SK-N-SH (cell line): Measurements from ENCODE around the gene TECRL. TPM values are rescaled to one million over a fixed set of nuclear protein-coding genes. Genes with fewer than 3 reads are reported as not detected.

Source experiments
- CTCF ChIA-PET: fragments of 300-600, 350-600 bp; formaldehyde crosslinking; extraction: SDS; loops from one replicate; lab custom pipeline; 2021; lab: Yijun Ruan, JAX
- POLR2A ChIA-PET: fragments of 350-600 bp; sonication (Branson Sonifier 250); formaldehyde crosslinking; extraction: SDS; loops from one replicate; lab custom pipeline; 2020; ENCODE audit warnings: antibody characterized with exemption, inconsistent platforms; lab: Yijun Ruan, JAX
- DNase-seq: peaks from one replicate; pipeline ENCODE4 v3.0.0; 2012
- H2AFZ ChIP-seq: fragments of 200-600 bp; sonication (generic); 2 replicates; pipeline ENCODE4 v1.8.1; 2016; ENCODE audit warnings: antibody characterized with exemption, mild to moderate bottlenecking, low read depth
- H3F3A ChIP-seq: fragments of 200-600 bp; sonication (generic); replicated peaks from 2 replicates; pipeline ENCODE3; 2016; ENCODE audit warnings: antibody characterized with exemption, mild to moderate bottlenecking; ENCODE audit not compliant: insufficient read depth
- H3K27ac ChIP-seq, 2 experiments: fragments of 200-500 bp in 1 of 2; fragments of 200-600 bp in 1 of 2; sonication (Bioruptor generic) in 1 of 2; sonication (generic), shearing (Covaris generic) in 1 of 2; 2 replicates each; pipeline versions ENCODE4 v1.5.1 to v1.6.1; 2014 to 2016; ENCODE audit warnings: low read depth in 2 of 2, inconsistent platforms in 1 of 2, low read length in 1 of 2, mild to moderate bottlenecking in 1 of 2, mixed read lengths in 1 of 2
- H3K27me3 ChIP-seq: fragments of 200-600 bp; sonication (generic), shearing (Covaris generic); 2 replicates; pipeline ENCODE4 v1.6.1; 2016; ENCODE audit warnings: mixed run types; ENCODE audit not compliant: insufficient read depth
- H3K36me3 ChIP-seq, 2 experiments: fragments of 200-500 bp in 1 of 2; fragments of 200-600 bp in 1 of 2; sonication (Bioruptor generic) in 1 of 2; sonication (generic) in 1 of 2; replicated peaks in 1 of 2; 2 replicates each; pipeline versions ENCODE3 to v1.5.1; 2014 to 2016; ENCODE audit warnings: low read length in 1 of 2, mild to moderate bottlenecking in 1 of 2; ENCODE audit not compliant: insufficient read depth in 2 of 2, control insufficient read depth in 1 of 2
- H3K4me1 ChIP-seq, 2 experiments: fragments of 200-500 bp in 1 of 2; fragments of 200-600 bp in 1 of 2; sonication (Bioruptor generic) in 1 of 2; sonication (generic), shearing (Covaris generic) in 1 of 2; 2 replicates each; pipeline versions ENCODE4 v1.5.1 to v1.6.1; 2014 to 2016; ENCODE audit warnings: low read depth in 1 of 2, low read length in 1 of 2, mixed run types in 1 of 2; ENCODE audit not compliant: insufficient read depth in 2 of 2, control insufficient read depth in 1 of 2
- H3K4me2 ChIP-seq: fragments of 200-600 bp; sonication (generic), shearing (Covaris generic); 2 replicates; pipeline ENCODE4 v1.6.1; 2017; ENCODE audit warnings: mixed run types
- H3K4me3 ChIP-seq, 2 experiments: fragments of 200-500 bp in 1 of 2; fragments of 200-600 bp in 1 of 2; sonication (Bioruptor generic) in 1 of 2; sonication (generic), shearing (Covaris generic) in 1 of 2; 2 replicates each; pipeline versions ENCODE4 v1.5.1 to v1.8.1; 2014 to 2016; ENCODE audit warnings: low read depth in 2 of 2, inconsistent platforms in 1 of 2, low read length in 1 of 2, mild to moderate bottlenecking in 1 of 2, mixed read lengths in 1 of 2, moderate library complexity in 1 of 2
- H3K79me2 ChIP-seq: fragments of 200-600 bp; sonication (generic); 2 replicates; pipeline ENCODE4 v1.8.1; 2017; ENCODE audit warnings: mild to moderate bottlenecking; ENCODE audit not compliant: insufficient read depth
- H3K9ac ChIP-seq: fragments of 200-600 bp; sonication (generic); 2 replicates; pipeline ENCODE4 v1.6.1; 2017; ENCODE audit warnings: mixed run types
- H3K9me2 ChIP-seq: fragments of 200-600 bp; sonication (generic); 2 replicates; pipeline ENCODE4 v1.6.1; 2017; ENCODE audit warnings: mixed run types
- H3K9me3 ChIP-seq: fragments of 200-600 bp; sonication (generic); 2 replicates; pipeline ENCODE4 v1.6.1; 2017; ENCODE audit warnings: mixed run types, mild to moderate bottlenecking, moderate library complexity
- H4K20me1 ChIP-seq: fragments of 200-600 bp; sonication (generic); 2 replicates; pipeline ENCODE4 v1.6.1; 2017; ENCODE audit warnings: mild to moderate bottlenecking, mixed run types; ENCODE audit not compliant: insufficient read depth
- ELF1 ChIP-seq: IDR thresholded peaks from 2 replicates; pipeline ENCODE4 v1.4.0; 2012
- EP300 ChIP-seq, 2 experiments: IDR thresholded peaks; 2 replicates each; pipeline versions ENCODE4 v1.4.0 to v1.6.1; 2012; ENCODE audit warnings: borderline replicate concordance in 1 of 2, low read depth in 1 of 2, low read length in 1 of 2
- FOSL2 ChIP-seq: IDR thresholded peaks from 2 replicates; pipeline ENCODE4 v1.4.0; 2012; ENCODE audit warnings: low read depth, mild to moderate bottlenecking, moderate library complexity, borderline replicate concordance
- GABPA ChIP-seq: IDR thresholded peaks from 2 replicates; pipeline ENCODE4 v1.4.0; 2012; ENCODE audit warnings: low read depth, mild to moderate bottlenecking
- GATA2 ChIP-seq: sonication (generic); formaldehyde crosslinking; IDR thresholded peaks from 2 replicates; pipeline ENCODE4 v1.5.0; 2020; ENCODE audit warnings: mild to moderate bottlenecking, missing genetic modification reagents
- MAX ChIP-seq: IDR thresholded peaks from 2 replicates; pipeline ENCODE4 v1.4.0; 2012; ENCODE audit warnings: low read depth
- MEF2A ChIP-seq: IDR thresholded peaks from 2 replicates; pipeline ENCODE4 v1.4.0; 2012; ENCODE audit warnings: low read depth, borderline replicate concordance
- MXI1 ChIP-seq: IDR thresholded peaks from 2 replicates; pipeline ENCODE4 v1.6.1; 2012; ENCODE audit warnings: mild to moderate bottlenecking, low read depth, low read length, improper control_type of control experiment
- NRF1 ChIP-seq: IDR thresholded peaks from 2 replicates; pipeline ENCODE4 v1.6.1; 2012; ENCODE audit warnings: low read depth, mild to moderate bottlenecking, low read length
- RAD21 ChIP-seq: IDR thresholded peaks from 2 replicates; pipeline ENCODE4 v1.6.1; 2012; ENCODE audit warnings: mild to moderate bottlenecking, low read length
- RFX5 ChIP-seq: IDR thresholded peaks from 2 replicates; pipeline ENCODE4 v1.6.1; 2012; ENCODE audit warnings: mild to moderate bottlenecking, improper control_type of control experiment, low read length
- RXRA ChIP-seq: IDR thresholded peaks from 2 replicates; pipeline ENCODE4 v1.4.0; 2012; ENCODE audit warnings: low read depth, mild to moderate bottlenecking, borderline replicate concordance
- TCF12 ChIP-seq: IDR thresholded peaks from 2 replicates; pipeline ENCODE4 v1.4.0; 2012
- TEAD4 ChIP-seq: IDR thresholded peaks from 2 replicates; pipeline ENCODE4 v1.4.0; 2012; ENCODE audit warnings: mild to moderate bottlenecking, borderline replicate concordance; ENCODE audit not compliant: insufficient read depth
- USF1 ChIP-seq: IDR thresholded peaks from 2 replicates; pipeline ENCODE4 v1.4.0; 2012; ENCODE audit warnings: low read depth, borderline replicate concordance
- USF2 ChIP-seq: fragments of 150-350 bp; IDR thresholded peaks from 2 replicates; pipeline ENCODE4 v1.6.1; 2017; ENCODE audit warnings: antibody characterized with exemption, low read length, low read depth, borderline replicate concordance
- ZBTB33 ChIP-seq: IDR thresholded peaks from 2 replicates; pipeline ENCODE4 v1.4.0; 2012; ENCODE audit warnings: low read depth, borderline replicate concordance
- WGBS: methylation state at CpG from one replicate; pipeline ENCODE4 v1.1.6; 2017; ENCODE audit warnings: low lambda C conversion rate; 5-methylcytosine and 5-hydroxymethylcytosine counted together
- polyA plus RNA-seq, 3 experiments: library from polyadenylated mRNA; depleted of rRNA; stranded (reverse); fragments of >200 nt; gene quantifications; 2 replicates each; pipeline ENCODE4 v1.2.3, GENCODE V29; 2012

The TECRL gene
- polyA plus RNA-seq, 1 of the 3 experiments (the other 2 are of a cell fraction): not detected

GRCh38 chr4:64399313-64400109, 9.7 kb downstream of the TECRL start:
- no peaks in the 10 kb centered on the region for H3K27me3 ChIP-seq
- H4K20me1 ChIP-seq: no peaks in the 10 kb centered on the region
- H3F3A ChIP-seq: no peaks in the 10 kb centered on the region
- H3K9me3 ChIP-seq: no peaks in the 10 kb centered on the region
- no peak for DNase-seq
- H3K4me2 ChIP-seq: no peak overlapping the region
- H3K79me2 ChIP-seq: no peaks in the 10 kb centered on the region
- whole genome bisulfite sequencing: 36% methylated on average over 2 of the region's 5 CpGs
- H3K36me3 ChIP-seq: no peaks in the 10 kb centered on the region
- ChIA-PET POLR2A (no interaction called here), CTCF (no interaction called here)
- H3K4me3 ChIP-seq: no peak overlapping the region
- H2AFZ ChIP-seq: no peak overlapping the region
- TF ChIP-seq GABPA: no peak
- no peak for TF ChIP-seq EP300 (IDR thresholded peaks at IDR 0.05; ENCODE audit: borderline replicate concordance in 1 of 2, low read depth in 1 of 2, low read length in 1 of 2)
- no peak for TF ChIP-seq GATA2
- H3K27ac ChIP-seq: no peak overlapping the region
- H3K4me1 ChIP-seq: no peaks in the 10 kb centered on the region
- no peak overlapping the region for H3K9ac ChIP-seq
- H3K9me2 ChIP-seq: no peaks in the 10 kb centered on the region

- no peak overlapping the region for H3K4me3 ChIP-seq
- H3K4me2 ChIP-seq: no peak overlapping the region
- no peak overlapping the region for H3K27ac ChIP-seq
- H3K9me2 ChIP-seq: no peaks in the 10 kb centered on the region
- no peaks in the 10 kb centered on the region for H3F3A ChIP-seq
- H3K79me2 ChIP-seq: no peaks in the 10 kb centered on the region
- no peaks in the 10 kb centered on the region for H4K20me1 ChIP-seq
- no peak overlapping the region for H2AFZ ChIP-seq
- H3K9ac ChIP-seq: no peak overlapping the region
- POLR2A ChIA-PET: no interaction called here
- H3K36me3 ChIP-seq: no peaks in the 10 kb centered on the region
- 7% methylated on average over 3 of the region's 3 CpGs for WGBS
- no peaks in the 10 kb centered on the region for H3K9me3 ChIP-seq
- H3K27me3 ChIP-seq: no peaks in the 10 kb centered on the region
- CTCF ChIA-PET: no interaction called here
- no peaks in the 10 kb centered on the region for H3K4me1 ChIP-seq
- DNase-seq: no peak
- no peak for TF ChIP-seq ELF1
- TF ChIP-seq MAX: no peak
- no peak for TF ChIP-seq RFX5
- TF ChIP-seq RXRA: no peak
- no peak for TF ChIP-seq FOSL2
- TF ChIP-seq RAD21: no peak
- no peak for TF ChIP-seq EP300 (IDR thresholded peaks at IDR 0.05; ENCODE audit: borderline replicate concordance in 1 of 2, low read depth in 1 of 2, low read length in 1 of 2)
- TF ChIP-seq USF2: no peak
- TF ChIP-seq NRF1: no peak
- no peak for TF ChIP-seq TCF12
- no peak for TF ChIP-seq MXI1
- no peak for TF ChIP-seq USF1
- TF ChIP-seq ZBTB33: no peak
- no peak for TF ChIP-seq MEF2A
- no peak for TF ChIP-seq TEAD4
These were observed 14.8 kb downstream of the TECRL start for GRCh38 chr4:64394469-64394868.
